GM12891 (cell line): Measurements from ENCODE around the gene RALGDS.
"Not testable (repeated sequence)": the region's sequence is repeated elsewhere in the genome, so short reads cannot be mapped to it uniquely, and the experiment has no call there.

Experiments
- DNase-seq: peaks from one replicate; pipeline ENCODE4 v3.0.0; 2011; ENCODE audit warnings: low spot score; ENCODE audit not compliant: insufficient read length
- FAIRE-seq: peaks from 2 replicates; lab custom pipeline; 2011; peaks lifted over from hg19 to GRCh38; lab: Jason Lieb, UNC
- PAX5 ChIP-seq: IDR thresholded peaks from 2 replicates; pipeline ENCODE4 v1.6.1; 2011; ENCODE audit warnings: low read length, moderate library complexity, mild to moderate bottlenecking; ENCODE audit not compliant: insufficient read depth, severe bottlenecking
- POLR2A ChIP-seq: IDR thresholded peaks from 2 replicates; pipeline ENCODE4 v1.6.1; 2011; ENCODE audit warnings: low read depth, low read length, control low read depth
- POLR2AphosphoS5 ChIP-seq: IDR thresholded peaks from 2 replicates; pipeline ENCODE4 v1.6.1; 2011; ENCODE audit warnings: low read depth, low read length, control low read depth
- POU2F2 ChIP-seq: IDR thresholded peaks from 2 replicates; pipeline ENCODE4 v1.6.1; 2011; ENCODE audit warnings: low read depth, mild to moderate bottlenecking, control low read depth, low read length, moderate library complexity
- SPI1 ChIP-seq: IDR thresholded peaks from 2 replicates; pipeline ENCODE4 v1.6.1; 2011; ENCODE audit warnings: low read depth, low read length, control low read depth
- TAF1 ChIP-seq: IDR thresholded peaks from 2 replicates; pipeline ENCODE4 v1.6.1; 2011; ENCODE audit warnings: low read depth, low read length, control low read depth

Gene RALGDS

DNA sequence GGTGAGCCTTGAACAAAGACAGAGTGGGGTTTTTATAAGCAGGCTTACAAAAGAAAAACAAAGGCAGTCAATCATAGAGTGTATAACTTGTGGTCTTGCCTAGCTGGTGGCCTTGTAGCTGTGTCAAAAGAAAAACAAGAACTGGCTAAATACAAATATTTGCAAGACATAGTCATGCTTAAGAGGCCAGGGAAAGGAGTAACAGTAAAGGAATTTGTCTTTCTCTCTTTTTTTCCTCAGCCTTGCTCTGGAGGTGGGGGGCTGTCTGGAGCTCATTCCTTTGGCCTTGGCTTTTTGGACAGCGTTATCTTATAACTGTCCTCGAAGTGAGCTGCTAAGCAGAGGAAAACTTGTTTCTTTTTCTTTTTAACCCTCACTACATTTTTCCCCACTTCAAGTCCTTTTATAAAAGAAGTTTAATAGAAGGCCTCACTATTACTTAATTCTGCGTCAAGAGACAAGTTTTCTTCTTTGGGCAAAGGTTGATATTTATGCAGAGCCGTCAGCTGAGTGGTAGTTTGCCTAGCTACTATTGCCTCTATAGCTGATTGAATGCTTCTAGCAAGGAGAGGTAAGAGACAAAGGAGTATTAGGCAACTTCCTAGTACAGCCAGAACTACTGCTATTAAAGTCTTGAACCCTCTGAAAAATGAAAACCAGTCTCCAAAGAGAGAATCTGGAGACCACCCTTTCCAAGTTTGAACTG lies 45.0 kb downstream of the RALGDS start:
- no peak for FAIRE-seq
- no peak for TF ChIP-seq PAX5
- no peak for TF ChIP-seq TAF1
- TF ChIP-seq POLR2A = no peak
- no peak for TF ChIP-seq POU2F2
- TF ChIP-seq POLR2AphosphoS5 = no peak
- no peak for TF ChIP-seq SPI1
- no peak for DNase-seq

DNA sequence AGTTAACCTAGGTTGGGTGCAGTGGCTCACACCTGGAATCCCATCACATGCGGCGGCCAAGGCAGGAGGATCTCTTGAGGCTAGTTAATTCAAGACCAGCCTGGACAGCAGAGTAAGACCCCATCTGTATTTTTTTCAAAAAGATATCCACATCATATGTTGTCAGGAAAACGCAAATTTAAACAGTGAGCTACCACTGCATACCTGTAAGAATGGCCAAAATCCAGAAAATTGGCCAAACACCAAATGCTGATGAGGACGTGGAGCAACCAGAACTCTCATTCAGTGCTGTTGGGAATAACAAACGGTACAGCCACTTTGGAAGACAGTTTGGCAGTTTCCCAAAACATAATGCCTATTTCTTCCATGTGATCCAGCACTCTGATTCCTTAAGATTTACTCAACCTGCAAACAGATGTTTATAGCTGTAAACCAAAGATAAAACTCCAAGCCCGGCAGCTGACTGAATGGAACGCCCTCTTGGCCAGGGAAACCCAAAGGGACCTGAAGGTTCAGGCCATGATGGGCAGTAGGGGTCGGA lies 46.9 kb downstream of the RALGDS start:
- no peak for TF ChIP-seq POLR2A
- no peak for TF ChIP-seq POLR2AphosphoS5
- no peak for TF ChIP-seq TAF1
- no peak for TF ChIP-seq POU2F2
- no peak for TF ChIP-seq SPI1
- no peak for TF ChIP-seq PAX5
- DNase-seq (no peak), FAIRE-seq (no peak)

DNA sequence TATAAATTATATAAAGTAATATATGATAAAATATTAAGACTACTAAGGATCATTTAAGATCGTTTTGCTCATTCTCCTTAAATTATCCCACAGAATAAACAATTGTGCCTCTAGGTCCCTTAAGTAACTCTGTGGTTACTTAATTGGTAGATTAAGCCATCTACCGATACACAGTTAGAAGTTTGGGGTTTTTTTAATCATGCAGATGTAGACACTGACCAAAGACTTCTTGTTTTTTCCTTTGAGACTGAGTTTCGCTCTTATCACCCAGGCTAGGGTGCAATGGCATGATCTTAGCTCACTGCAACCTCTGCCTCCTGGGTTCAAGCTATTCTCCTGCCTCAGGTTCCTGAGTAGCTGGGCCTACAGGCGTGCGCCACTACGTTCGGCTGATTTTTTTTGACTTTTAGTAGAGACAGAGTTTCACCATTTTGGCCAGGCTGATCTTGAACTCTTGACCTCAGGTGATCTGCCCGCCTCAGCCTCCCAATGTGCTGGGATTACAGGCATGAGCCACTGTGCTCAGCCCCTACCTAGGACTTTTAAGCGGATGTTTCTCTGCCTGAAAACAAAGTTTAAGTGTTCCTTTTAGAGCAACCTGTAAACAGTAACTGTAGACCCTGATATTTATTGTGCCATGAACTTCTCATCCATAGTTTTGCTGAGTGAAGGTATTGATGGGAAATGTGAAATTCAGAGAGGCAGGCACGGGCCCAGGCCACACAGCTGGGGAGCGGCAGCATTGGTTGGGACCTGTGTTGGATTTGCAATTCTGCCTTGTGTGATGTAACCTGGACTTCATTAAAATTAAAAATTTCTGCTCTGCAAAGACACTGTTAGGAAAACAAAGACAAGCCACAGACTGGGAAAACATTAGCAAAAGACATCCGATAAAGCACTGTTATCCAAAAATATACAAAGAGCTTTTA lies 47.7 kb downstream of the RALGDS start:
- DNase-seq (no peak), FAIRE-seq (no peak)
- TF ChIP-seq SPI1 (no peak), TAF1 (no peak), POLR2AphosphoS5 (no peak), POU2F2 (no peak), PAX5 (no peak), POLR2A (no peak)

DNA sequence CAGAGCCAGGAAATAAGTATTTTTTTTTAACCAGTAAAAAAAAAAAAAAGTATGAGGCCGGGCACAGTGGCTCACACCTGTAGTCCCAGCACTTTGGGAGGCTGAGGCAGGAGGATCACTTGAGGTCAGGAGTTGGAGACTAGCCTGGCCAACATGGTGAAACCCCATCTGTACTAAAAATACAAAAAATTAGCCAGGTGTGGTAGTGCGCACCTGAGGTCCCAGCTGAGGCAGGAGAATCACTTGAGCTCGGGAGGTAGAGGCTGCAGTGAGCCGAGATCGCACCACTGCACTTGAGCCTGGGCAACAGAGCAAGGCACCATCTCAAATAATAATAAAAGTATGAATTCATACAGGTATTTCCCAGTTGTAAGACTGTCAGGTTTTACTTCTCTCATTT lies 48.8 kb downstream of the RALGDS start:
- DNase-seq, FAIRE-seq: not testable (repeated sequence)

DNA sequence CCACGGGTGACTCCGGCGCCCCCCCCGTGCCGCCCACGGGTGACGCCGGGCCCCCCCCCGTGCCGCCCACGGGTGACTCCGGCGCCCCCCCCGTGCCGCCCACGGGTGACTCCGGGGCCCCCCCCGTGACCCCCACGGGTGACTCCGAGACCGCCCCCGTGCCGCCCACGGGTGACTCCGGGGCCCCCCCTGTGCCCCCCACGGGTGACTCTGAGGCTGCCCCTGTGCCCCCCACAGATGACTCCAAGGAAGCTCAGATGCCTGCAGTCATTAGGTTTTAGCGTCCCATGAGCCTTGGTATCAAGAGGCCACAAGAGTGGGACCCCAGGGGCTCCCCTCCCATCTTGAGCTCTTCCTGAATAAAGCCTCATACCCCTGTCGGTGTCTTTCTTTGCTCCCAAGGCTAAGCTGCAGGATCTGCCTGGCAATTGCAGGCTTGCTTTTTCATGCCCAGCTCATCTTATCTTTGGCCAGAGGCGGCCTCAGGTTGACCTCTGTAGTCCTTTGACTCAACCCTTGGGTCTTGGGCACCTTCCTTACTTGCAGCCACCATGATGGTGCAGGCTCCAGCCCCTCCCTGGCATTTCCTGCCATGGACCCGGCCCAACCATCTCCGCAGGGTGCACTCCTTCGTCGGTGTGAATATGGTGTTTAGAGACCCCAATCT lies 49.4 kb downstream of the RALGDS start:
- FAIRE-seq (no peak), DNase-seq (no peak)
- TF ChIP-seq SPI1 (no peak), POLR2A (no peak), POU2F2 (no peak), POLR2AphosphoS5 (no peak), TAF1 (no peak), PAX5 (no peak)

DNA sequence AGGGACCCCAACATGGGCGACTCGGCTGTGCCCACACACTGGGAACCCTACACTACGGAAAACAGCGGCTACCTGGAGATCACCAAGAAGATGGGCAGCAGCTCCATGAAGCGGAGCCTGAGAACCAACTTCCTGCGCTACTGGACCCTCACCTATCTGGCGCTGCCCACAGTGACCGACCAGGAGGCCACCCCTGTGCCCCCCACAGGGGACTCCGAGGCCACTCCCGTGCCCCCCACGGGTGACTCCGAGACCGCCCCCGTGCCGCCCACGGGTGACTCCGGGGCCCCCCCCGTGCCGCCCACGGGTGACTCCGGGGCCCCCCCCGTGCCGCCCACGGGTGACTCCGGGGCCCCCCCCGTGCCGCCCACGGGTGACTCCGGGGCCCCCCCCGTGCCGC lies 50.1 kb downstream of the RALGDS start:
- FAIRE-seq, DNase-seq: not testable (repeated sequence)

DNA sequence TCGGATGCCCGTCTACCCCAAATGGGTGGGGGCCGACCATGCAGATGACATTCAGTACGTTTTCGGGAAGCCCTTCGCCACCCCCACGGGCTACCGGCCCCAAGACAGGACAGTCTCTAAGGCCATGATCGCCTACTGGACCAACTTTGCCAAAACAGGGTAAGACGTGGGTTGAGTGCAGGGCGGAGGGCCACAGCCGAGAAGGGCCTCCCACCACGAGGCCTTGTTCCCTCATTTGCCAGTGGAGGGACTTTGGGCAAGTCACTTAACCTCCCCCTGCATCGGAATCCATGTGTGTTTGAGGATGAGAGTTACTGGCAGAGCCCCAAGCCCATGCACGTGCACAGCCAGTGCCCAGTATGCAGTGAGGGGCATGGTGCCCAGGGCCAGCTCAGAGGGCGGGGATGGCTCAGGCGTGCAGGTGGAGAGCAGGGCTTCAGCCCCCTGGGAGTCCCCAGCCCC lies 50.5 kb downstream of the RALGDS start:
- not testable (repeated sequence) for FAIRE-seq, DNase-seq

DNA sequence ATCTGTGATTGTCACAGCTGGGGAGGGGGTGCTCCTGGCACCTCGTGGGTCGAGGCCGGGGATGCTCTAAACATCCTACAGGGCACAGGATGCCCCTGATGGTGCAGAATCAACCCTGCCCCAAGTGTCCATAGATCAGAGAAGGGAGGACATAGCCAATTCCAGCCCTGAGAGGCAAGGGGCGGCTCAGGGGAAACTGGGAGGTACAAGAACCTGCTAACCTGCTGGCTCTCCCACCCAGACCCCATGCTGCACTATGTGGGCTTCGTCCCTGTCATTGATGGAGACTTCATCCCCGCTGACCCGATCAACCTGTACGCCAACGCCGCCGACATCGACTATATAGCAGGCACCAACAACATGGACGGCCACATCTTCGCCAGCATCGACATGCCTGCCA lies 52.6 kb downstream of the RALGDS start:
- not testable (repeated sequence) for DNase-seq, FAIRE-seq

DNA sequence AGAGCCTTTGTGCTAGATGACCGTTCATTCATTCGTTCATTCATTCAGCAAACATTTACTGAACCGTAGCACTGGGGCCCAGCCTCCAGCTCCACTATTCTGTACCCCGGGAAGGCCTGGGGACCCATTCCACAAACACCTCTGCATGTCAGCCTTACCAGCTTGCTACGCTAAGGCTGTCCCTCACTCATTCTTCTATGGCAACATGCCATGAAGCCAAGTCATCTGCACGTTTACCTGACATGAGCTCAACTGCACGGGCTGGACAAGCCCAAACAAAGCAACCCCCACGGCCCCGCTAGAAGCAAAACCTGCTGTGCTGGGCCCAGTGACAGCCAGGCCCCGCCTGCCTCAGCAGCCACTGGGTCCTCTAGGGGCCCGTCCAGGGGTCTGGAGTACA lies 53.2 kb downstream of the RALGDS start:
- no peak for DNase-seq
- no peak for FAIRE-seq

DNA sequence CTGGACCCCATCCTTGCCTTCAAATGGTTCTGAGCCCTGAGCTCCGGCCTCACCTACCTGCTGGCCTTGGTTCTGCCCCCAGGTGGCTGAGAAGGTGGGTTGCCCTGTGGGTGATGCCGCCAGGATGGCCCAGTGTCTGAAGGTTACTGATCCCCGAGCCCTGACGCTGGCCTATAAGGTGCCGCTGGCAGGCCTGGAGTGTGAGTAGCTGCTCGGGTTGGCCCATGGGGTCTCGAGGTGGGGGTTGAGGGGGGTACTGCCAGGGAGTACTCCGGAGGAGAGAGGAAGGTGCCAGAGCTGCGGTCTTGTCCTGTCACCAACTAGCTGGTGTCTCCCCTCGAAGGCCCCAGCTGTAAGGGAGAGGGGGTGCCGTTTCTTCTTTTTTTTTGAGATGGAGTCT lies 54.0 kb downstream of the RALGDS start:
- TF ChIP-seq TAF1 (no peak), POLR2A (no peak)
- no peak for FAIRE-seq
- no peak for DNase-seq

More for the DNA sequence above, 53.2 kb downstream of the RALGDS start:
- no peak for TF ChIP-seq POU2F2
- no peak for TF ChIP-seq TAF1
- no peak for TF ChIP-seq PAX5
- TF ChIP-seq POLR2AphosphoS5 = no peak
- TF ChIP-seq POLR2A = no peak
- no peak for TF ChIP-seq SPI1
